Prostate gland (tissue), 2 donors: ENCODE data around the gene MIOS. TPM values are rescaled to one million over a fixed set of nuclear protein-coding genes. Genes with fewer than 3 reads are reported as not detected.

Source experiments
- DNase-seq: peaks from one replicate; pipeline ENCODE4 v3.0.0-alpha.2; 2019; ENCODE audit warnings: low spot score
- H3K27ac ChIP-seq, 2 donors: fragments of 200-600 bp; sonication (generic); 2 replicates each; pipeline ENCODE4 v1.5.1; 2017 to 2019
- H3K27me3 ChIP-seq: fragments of 200-600 bp; sonication (generic); replicated peaks from 2 replicates; pipeline ENCODE4 v1.5.1; 2019; ENCODE audit not compliant: insufficient read depth
- H3K36me3 ChIP-seq, 2 donors: fragments of 200-600 bp; sonication (generic); 1 replicate in 1 of 2; 2 replicates in 1 of 2; pipeline versions ENCODE4 v1.5.1 to v1.8.1; 2017 to 2019
- H3K4me1 ChIP-seq: fragments of 200-600 bp; sonication (generic); replicated peaks from 2 replicates; pipeline ENCODE4 v1.5.1; 2019
- H3K4me3 ChIP-seq, 2 donors: fragments of 200-600 bp; sonication (generic); 2 replicates each; pipeline ENCODE4 v1.5.1; 2017 to 2019
- H3K9me3 ChIP-seq: fragments of 200-600 bp; sonication (generic); 2 replicates; pipeline ENCODE4 v1.5.1; 2017
- POLR2A ChIP-seq: fragments of 450-650 bp; IDR thresholded peaks from one replicate; pipeline ENCODE4 v1.6.1; 2016; ENCODE audit warnings: antibody characterized with exemption, mild to moderate bottlenecking
- POLR2AphosphoS5 ChIP-seq: sonication (generic); formaldehyde crosslinking; IDR thresholded peaks from one replicate; pipeline ENCODE4 v1.6.1; 2017; ENCODE audit warnings: antibody characterized with exemption
- WGBS: methylation state at CpG from one replicate; pipeline ENCODE4 v1.1.5; 2018; 5-methylcytosine and 5-hydroxymethylcytosine counted together
- intact Hi-C: fragments of 100-400 bp; cut with DNase I; formaldehyde crosslinking; loops from one replicate; pipeline ENCODE4 v1.14.2; 2022
- total RNA-seq, 2 donors: library from RNA; depleted of rRNA; stranded (reverse); fragments of >200 nt; gene quantifications; one replicate each; pipeline ENCODE4 v1.1.0, GENCODE V29; 2016
- TF ChIP-seq, protein P1 (sequence below), 4 experiments: fragments of 200-600 bp in 2 of 4; fragments of 450-650 bp in 2 of 4; sonication (generic) in 2 of 4; IDR thresholded peaks; 1 replicate in 3 of 4; 2 replicates in 1 of 4; pipeline ENCODE4 v1.5.1; 2016 to 2019; ENCODE audit warnings: antibody characterized with exemption in 4 of 4, mild to moderate bottlenecking in 2 of 4, moderate library complexity in 2 of 4

MIOS gene
- total RNA-seq, 2 donors from 2014 or later = 52.3 to 85.6 TPM

DNA sequence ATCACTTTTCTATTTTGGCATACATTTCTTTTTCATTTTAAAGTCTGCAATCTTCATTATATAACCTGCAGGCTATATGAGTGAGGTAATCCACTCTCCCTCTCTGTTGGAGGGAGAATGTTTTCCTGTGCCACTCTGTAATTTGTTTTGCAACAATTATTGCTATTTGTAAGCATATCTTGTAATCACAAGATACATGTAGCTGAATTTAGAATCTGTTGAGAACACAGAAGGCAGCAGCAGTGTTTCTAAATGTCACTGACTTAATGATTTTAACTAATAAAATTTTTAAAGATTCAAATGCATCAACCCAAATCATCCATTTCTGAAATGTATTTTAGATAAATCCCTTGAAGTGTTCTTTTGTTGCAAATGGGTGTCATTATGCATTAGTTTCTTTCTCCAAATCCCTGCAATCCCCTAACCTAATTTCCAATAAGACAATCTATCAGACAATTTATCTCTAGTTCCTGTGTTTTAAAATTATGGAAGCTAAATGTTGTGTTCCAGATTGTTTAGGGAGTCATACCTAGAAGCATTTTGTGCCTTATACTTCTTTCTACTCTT is 54.0 kb downstream of the MIOS start:
- Histone ChIP-seq H3K27ac (no peak overlapping the region), H3K36me3 (no peaks in the 10 kb centered on the region), H3K4me3 (no peak overlapping the region), H3K4me1 (no peaks in the 10 kb centered on the region), H3K9me3 (no peaks in the 10 kb centered on the region), H3K27me3 (no peaks in the 10 kb centered on the region)
- intact Hi-C loops = no loop called here
- DNase-seq = no peak
- TF ChIP-seq, protein P1, sequence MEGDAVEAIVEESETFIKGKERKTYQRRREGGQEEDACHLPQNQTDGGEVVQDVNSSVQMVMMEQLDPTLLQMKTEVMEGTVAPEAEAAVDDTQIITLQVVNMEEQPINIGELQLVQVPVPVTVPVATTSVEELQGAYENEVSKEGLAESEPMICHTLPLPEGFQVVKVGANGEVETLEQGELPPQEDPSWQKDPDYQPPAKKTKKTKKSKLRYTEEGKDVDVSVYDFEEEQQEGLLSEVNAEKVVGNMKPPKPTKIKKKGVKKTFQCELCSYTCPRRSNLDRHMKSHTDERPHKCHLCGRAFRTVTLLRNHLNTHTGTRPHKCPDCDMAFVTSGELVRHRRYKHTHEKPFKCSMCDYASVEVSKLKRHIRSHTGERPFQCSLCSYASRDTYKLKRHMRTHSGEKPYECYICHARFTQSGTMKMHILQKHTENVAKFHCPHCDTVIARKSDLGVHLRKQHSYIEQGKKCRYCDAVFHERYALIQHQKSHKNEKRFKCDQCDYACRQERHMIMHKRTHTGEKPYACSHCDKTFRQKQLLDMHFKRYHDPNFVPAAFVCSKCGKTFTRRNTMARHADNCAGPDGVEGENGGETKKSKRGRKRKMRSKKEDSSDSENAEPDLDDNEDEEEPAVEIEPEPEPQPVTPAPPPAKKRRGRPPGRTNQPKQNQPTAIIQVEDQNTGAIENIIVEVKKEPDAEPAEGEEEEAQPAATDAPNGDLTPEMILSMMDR (IDR thresholded peaks at IDR 0.05) = no peak
- TF ChIP-seq POLR2AphosphoS5 (no peak), POLR2A (no peak)

DNA sequence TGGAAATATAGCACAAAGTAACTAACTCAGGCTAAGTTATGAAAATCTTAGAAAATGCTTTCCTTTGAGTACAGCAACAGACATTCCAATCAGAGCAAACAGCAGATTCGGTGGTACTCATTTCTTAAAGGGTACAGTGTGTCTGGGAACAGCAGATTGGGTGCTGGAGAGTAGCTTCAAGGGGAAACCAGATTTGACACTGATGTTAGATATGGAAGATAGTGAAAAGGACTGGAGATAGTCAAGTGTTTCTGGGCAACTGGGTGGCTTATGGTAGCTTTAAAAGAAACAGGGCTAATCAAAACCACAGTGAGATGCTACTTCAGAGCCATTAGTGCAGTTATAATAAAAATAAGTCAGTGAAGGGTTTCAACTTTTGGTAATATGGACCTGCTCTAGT is 61.8 kb downstream of the MIOS start:
- no peak for DNase-seq
- intact Hi-C loops = no loop called here
- Histone ChIP-seq H3K9me3 (no peaks in the 10 kb centered on the region), H3K27ac (no peak overlapping the region), H3K4me3 (no peak overlapping the region), H3K27me3 (no peaks in the 10 kb centered on the region), H3K36me3 (no peaks in the 10 kb centered on the region), H3K4me1 (no peaks in the 10 kb centered on the region)
- TF ChIP-seq POLR2A (no peak), POLR2AphosphoS5 (no peak)
- TF ChIP-seq, protein P1 (IDR thresholded peaks at IDR 0.05) = no peak
- 77% methylated on average over 1 of the region's 1 CpG for WGBS

- no peaks in the 10 kb centered on the region for H3K4me1 ChIP-seq
- H3K36me3 ChIP-seq = no peaks in the 10 kb centered on the region
- intact Hi-C loops = no loop called here
- no peak overlapping the region for H3K27ac ChIP-seq
- H3K4me3 ChIP-seq = no peak overlapping the region
- H3K27me3 ChIP-seq = no peaks in the 10 kb centered on the region
- DNase-seq = no peak
- TF ChIP-seq POLR2AphosphoS5 (no peak), POLR2A (no peak)
- TF ChIP-seq, protein P1 (IDR thresholded peaks at IDR 0.05) = no peak
- 100% methylated on average over 1 of the region's 1 CpG for WGBS
- no peaks in the 10 kb centered on the region for H3K9me3 ChIP-seq
Observed at GRCh38 chr7:7630626-7631329, 64.1 kb downstream of the MIOS start.

DNA sequence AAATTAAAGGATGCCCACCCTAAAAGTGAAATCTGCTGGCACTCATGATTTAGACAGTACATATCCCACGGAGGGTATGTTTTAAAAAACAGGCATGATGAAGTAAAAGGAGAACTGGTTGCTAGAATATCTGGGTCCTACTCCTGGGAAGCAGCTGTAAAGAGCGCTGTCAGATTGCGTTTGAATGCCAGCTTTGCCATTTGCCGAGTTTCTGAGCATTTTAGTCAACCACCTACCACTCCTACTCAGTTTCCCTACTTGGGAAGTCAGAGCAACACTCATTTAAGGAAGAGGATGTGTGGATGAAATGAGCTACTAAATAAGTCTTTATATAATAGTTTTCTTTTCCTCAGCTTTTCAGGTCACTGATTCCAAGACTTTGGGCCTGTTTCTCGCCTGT is 72.7 kb downstream of the MIOS start:
- no peaks in the 10 kb centered on the region for H3K27me3 ChIP-seq
- H3K4me3 ChIP-seq = peak overlapping the region; percentile 78 to 83
- H3K27ac ChIP-seq = peak overlapping the region; percentile 95 to 96
- no peaks in the 10 kb centered on the region for H3K9me3 ChIP-seq
- no peak for DNase-seq
- no peak for TF ChIP-seq POLR2A
- TF ChIP-seq POLR2AphosphoS5 = no peak
- TF ChIP-seq, protein P1 (IDR thresholded peaks at IDR 0.05) = no peak
- H3K4me1 ChIP-seq = no peaks in the 10 kb centered on the region
- intact Hi-C loops = loop anchor here (5.0 kb wide), 1 partner anchor 462 kb away; no protein-coding TSS in a partner anchor
- 24% methylated on average over 5 of the region's 5 CpGs for WGBS
- H3K36me3 ChIP-seq = no peaks in the 10 kb centered on the region

DNA sequence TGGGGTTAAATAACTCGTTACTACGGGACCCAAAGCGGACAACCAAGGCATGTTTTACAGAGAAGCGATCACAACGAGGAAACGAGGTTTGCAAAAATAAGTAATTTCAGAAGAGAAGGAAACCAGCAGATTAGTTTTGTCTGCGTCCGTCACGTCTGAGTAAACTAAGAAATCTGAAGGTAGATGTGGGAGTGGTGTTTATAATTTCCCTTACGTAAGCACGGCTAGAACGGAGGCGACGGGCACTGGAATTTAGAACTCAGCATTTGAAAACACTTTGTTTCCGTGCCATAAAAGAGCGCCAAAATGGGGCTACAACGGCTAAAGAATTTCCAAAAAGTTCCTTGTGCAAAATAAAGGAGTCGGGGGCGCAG is 73.2 kb downstream of the MIOS start:
- peak overlapping the region; percentile 95 to 96 for H3K27ac ChIP-seq
- no peaks in the 10 kb centered on the region for H3K36me3 ChIP-seq
- no peaks in the 10 kb centered on the region for H3K4me1 ChIP-seq
- intact Hi-C loops = loop anchor here (2.0 to 10.0 kb wide), 3 partner anchors 73 to 463 kb away; partner anchors contain the start of genes GLCCI1 and MIOS
- peak; percentile 17 for DNase-seq
- H3K9me3 ChIP-seq = no peaks in the 10 kb centered on the region
- WGBS = under 1% methylated on average over 19 of the region's 19 CpGs
- no peaks in the 10 kb centered on the region for H3K27me3 ChIP-seq
- TF ChIP-seq POLR2A (no peak), POLR2AphosphoS5 (no peak)
- TF ChIP-seq, protein P1 (IDR thresholded peaks at IDR 0.05) = no peak
- H3K4me3 ChIP-seq = peak overlapping the region; percentile 78 to 83
